BLaER1 treated with 17β-estradiol and CSF1 and Interleukin-3, amounts not matched to agents 10 nM and 100 nM (cell line): ENCODE measurements around the gene SPATA21.
A peak's percentile ranks its signal among the peaks of the same experiment; 100 is the strongest.
"Not testable (repeated sequence)": the region's sequence is repeated elsewhere in the genome, so short reads cannot be mapped to it uniquely, and the experiment has no call there.

Experiments used
- H3K27ac ChIP-seq, 11 experiments: shearing (Covaris generic); formaldehyde crosslinking; 2 replicates each; pipeline ENCODE4 v1.8.1; 2022
- H3K27me3 ChIP-seq, 11 experiments: shearing (Covaris generic); formaldehyde crosslinking; 2 replicates each; pipeline ENCODE4 v1.8.1; 2022
- H3K36me3 ChIP-seq, 11 experiments: shearing (Covaris generic); formaldehyde crosslinking; 2 replicates each; pipeline ENCODE4 v1.8.1; 2022
- H3K4me1 ChIP-seq, 10 experiments: shearing (Covaris generic); formaldehyde crosslinking; 2 replicates each; pipeline ENCODE4 v1.8.1; 2022
- H3K4me2 ChIP-seq, 11 experiments: shearing (Covaris generic); formaldehyde crosslinking; 2 replicates each; pipeline ENCODE4 v1.8.1; 2022
- H3K4me3 ChIP-seq, 10 experiments: shearing (Covaris generic); formaldehyde crosslinking; 2 replicates each; pipeline ENCODE4 v1.8.1; 2022
- H3K9ac ChIP-seq, 11 experiments: shearing (Covaris generic); formaldehyde crosslinking; 2 replicates each; pipeline ENCODE4 v1.8.1; 2022
- H3K9me3 ChIP-seq, 11 experiments: shearing (Covaris generic); formaldehyde crosslinking; replicated peaks in 1 of 11; 2 replicates each; pipeline ENCODE4 v1.8.1; 2022
- H4K20me1 ChIP-seq, 11 experiments: shearing (Covaris generic); formaldehyde crosslinking; 2 replicates each; pipeline ENCODE4 v1.8.1; 2022
- Cebpa-rat ChIP-seq, 11 experiments: shearing (Covaris generic); IDR thresholded peaks; 2 replicates each; pipeline ENCODE4 v1.8.1; 2022

Gene SPATA21

DNA sequence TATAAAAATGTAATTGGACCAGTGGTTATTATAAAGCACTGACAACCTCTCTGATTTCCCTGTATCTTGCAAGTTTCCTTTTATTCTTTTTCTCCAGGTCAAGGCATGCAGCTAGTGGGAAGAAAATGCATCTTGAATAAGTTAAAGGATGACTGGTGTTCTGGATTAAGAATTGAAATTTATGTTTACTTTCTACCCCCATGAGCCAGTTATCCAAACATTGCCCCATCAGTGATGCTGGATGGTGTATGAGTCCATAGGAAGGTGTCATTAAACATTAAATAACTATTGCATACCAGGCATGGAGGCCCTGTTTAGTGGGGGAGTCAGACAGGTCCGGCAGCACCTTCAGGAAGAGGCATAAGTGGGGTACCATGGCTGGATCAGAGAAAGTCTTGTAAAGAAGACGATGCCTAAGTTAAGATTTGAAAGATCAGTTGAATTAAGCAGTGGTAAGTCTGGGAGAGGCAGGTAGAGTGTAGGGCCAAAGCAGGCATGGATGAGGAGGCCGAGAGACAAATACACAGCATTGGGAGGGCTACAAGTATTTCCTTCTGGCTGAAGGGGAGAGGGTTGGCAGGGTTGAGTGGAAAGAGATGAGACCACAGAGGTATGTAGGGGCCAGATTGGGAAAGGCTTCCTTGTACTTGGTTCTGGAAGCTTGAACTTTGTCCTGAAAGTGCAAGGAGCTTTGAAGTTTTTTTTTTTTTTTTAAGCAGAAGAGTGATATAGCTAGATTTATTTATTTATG lies 64.5 kb downstream of the SPATA21 start:
- Histone ChIP-seq H3K4me2 (peak overlapping the region in 6 of 11 experiments; percentile 7 to 95 (median 71); a peak in 9 of 22 replicates), H3K36me3 (peaks cover 9 to 53% (median 37%) of the 10 kb centered on the region in 11 experiments; a peak in 19 of 22 replicates), H4K20me1 (peaks cover 97 to 100% (median 100%) of the 10 kb centered on the region in 11 experiments), H3K27ac (no peak overlapping the region), H3K9ac (0 out of 22 replicates have a peak overlapping the region, but pooled peaks of 1 of the 11 experiments have one; percentile 34), H3K4me1 (peaks cover 53 to 87% (median 81%) of the 10 kb centered on the region in 10 experiments), H3K27me3 (no peaks in the 10 kb centered on the region), H3K9me3 (no peaks in the 10 kb centered on the region), H3K4me3 (no peak overlapping the region)
- TF ChIP-seq Cebpa-rat (IDR thresholded peaks at IDR 0.05) = no peak

DNA sequence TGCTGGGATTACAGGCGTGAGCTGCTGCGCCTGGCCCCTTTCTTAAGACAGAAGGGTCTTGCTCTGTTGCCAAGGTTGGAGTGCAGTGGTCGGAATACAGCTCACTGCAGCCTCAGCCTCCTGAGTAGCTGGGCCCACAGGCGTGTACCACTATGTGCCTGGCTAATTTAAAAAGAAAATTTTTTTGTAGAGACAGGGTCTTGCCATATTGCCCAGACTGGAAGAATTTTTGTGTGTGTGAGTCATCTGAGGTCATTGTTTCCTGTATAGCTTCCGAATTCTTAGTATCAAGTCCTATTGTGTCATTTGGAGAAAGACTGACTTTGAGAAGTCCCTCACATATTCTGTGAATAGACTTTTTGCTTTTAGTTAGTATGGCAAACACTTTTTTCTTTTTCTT lies 65.5 kb downstream of the SPATA21 start:
- Histone ChIP-seq H3K4me3 (no peak overlapping the region), H3K9me3 (no peaks in the 10 kb centered on the region), H3K36me3 (peaks cover 9 to 46% (median 37%) of the 10 kb centered on the region in 11 experiments; a peak in 18 of 22 replicates), H3K4me2 (peak overlapping the region in 10 of 11 experiments; percentile 24 to 98 (median 64); a peak in 20 of 22 replicates), H3K27ac (peak overlapping the region in 1 of 11 experiments; percentile 35; a peak in 2 of 22 replicates), H3K27me3 (no peaks in the 10 kb centered on the region), H3K9ac (peak overlapping the region in 1 of 11 experiments; percentile 34; a peak in 1 of 22 replicates), H3K4me1 (peaks cover 44 to 81% (median 74%) of the 10 kb centered on the region in 10 experiments), H4K20me1 (peaks cover 87 to 95% (median 90%) of the 10 kb centered on the region in 11 experiments)
- TF ChIP-seq Cebpa-rat (IDR thresholded peaks at IDR 0.05) = no peak

DNA sequence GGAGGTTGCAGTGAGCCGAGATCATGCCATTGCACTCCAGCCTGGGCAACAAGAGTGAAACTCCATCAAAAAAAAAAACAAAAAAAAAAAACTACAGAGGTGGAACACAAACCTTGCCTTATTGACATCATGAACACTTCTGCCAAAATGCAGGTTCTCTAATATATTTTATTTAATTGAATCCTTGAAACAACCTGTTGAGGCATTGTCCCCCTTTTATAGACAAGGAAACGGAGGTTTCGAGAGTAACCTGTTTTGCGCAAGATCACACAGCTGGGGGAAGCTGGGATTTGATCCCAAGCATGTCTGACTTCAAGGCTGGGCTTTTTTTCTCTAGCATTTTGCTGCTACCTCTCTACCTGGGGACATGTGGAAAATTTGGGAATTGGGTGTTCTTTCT lies 67.4 kb downstream of the SPATA21 start:
- peak overlapping the region; percentile 80 to 98 (median 92) for H3K4me2 ChIP-seq
- TF ChIP-seq Cebpa-rat (IDR thresholded peaks at IDR 0.05) = no peak
- H3K4me3 ChIP-seq = no peak overlapping the region
- H4K20me1 ChIP-seq = peaks cover 68 to 76% (median 71%) of the 10 kb centered on the region in 11 experiments
- H3K36me3 ChIP-seq = peaks cover 5 to 38% (median 30%) of the 10 kb centered on the region in 11 experiments; a peak in 18 of 22 replicates
- peaks cover 44 to 82% (median 77%) of the 10 kb centered on the region in 10 experiments for H3K4me1 ChIP-seq
- no peak overlapping the region for H3K27ac ChIP-seq
- no peaks in the 10 kb centered on the region for H3K9me3 ChIP-seq
- no peaks in the 10 kb centered on the region for H3K27me3 ChIP-seq
- 0 out of 22 replicates have a peak overlapping the region, but pooled peaks of 2 of the 11 experiments have one; percentile 11 to 37 for H3K9ac ChIP-seq

DNA sequence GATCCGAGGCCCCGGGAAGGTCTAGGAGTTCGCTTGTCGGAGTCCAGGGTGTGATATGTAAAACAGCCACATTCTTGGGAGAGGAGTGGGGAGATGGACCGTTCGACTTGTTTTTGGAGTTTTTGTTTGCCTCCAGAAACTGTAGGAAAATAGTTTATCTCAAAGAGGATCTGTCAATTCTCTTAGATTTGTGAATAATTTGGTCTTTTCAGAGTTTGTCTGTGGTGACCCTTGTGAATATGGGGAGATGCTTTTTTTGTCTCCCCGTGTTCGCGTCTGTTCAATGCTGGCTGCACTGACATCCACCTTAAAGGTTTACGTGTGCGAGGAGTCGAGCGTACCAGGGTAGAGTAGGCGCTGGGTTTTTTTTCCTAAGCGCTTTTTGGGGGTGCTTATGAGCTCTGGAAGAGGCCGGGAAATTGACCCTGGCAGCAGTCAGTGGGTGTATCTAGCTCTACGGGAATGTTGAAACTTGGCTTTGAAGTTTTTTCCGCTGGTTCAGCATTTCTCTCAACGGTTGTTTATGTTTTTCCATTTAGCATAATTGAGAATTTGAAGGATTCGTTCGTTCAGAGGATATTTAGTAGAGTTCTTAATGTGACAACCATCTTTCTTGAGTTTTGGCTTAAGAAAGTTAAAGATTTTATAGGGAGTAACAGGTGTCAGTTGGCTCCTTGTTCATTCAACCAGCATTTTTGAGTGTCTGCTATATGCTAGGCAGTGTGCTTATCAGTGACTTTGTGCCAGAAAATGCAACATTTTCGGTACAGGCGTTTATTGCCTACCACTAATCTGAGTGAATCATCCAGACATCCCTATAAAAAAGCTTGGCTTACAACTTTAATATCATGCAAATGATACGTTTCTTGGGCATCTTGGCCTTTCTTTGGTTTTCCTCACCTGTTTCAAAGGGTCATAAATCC lies 69.0 kb downstream of the SPATA21 start:
- H3K4me3 ChIP-seq = peak overlapping the region; percentile 73 to 88 (median 83)
- peak overlapping the region; percentile 94 to 99 (median 96) for H3K9ac ChIP-seq
- H3K27me3 ChIP-seq = no peaks in the 10 kb centered on the region
- no peak for TF ChIP-seq Cebpa-rat (IDR thresholded peaks at IDR 0.05)
- H3K4me1 ChIP-seq = peaks cover 52 to 83% (median 79%) of the 10 kb centered on the region in 10 experiments
- H3K36me3 ChIP-seq = peaks cover 5 to 26% (median 17%) of the 10 kb centered on the region in 11 experiments; a peak in 18 of 22 replicates
- H3K4me2 ChIP-seq = peak overlapping the region; percentile 80 to 98 (median 92)
- peak overlapping the region; percentile 94 to 98 (median 96) for H3K27ac ChIP-seq
- H3K9me3 ChIP-seq = no peaks in the 10 kb centered on the region
- H4K20me1 ChIP-seq = peaks cover 52 to 60% (median 55%) of the 10 kb centered on the region in 11 experiments; a peak in 21 of 22 replicates

DNA sequence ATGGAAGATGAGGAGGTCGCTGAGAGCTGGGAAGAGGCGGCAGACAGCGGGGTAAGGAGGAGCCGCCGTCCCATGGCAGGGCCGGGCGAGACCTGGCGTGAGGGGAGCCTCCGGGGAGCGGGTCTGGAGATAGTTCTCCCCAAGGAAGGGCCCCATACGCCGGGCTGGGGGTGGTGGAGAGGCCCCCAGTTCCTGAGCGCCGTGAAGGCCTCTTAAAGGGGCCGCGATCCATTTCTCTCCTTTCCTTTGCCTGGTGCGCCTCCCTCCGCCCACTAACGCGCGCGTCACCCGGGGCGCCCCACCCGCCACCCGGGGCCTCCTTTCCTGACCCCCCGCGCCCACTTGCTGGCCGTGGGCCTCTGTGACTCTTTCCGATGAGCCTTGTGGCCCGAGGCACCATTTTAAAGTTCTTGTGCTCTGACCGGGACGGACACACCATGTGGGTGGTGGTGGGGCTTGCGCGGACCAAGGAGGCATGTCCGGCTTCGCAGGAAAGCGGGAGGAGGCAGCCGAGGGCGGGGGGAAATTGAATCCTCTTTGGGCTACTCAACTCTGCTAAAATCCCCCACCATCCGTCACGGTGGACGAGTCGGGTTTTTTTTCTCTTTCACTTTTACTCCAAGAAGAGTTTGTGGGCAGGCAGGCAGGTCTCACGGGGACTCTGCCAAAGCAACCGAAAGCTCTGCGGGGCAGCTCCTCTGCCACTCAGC lies 69.8 kb downstream of the SPATA21 start:
- Histone ChIP-seq H4K20me1 (peaks cover 44 to 52% (median 47%) of the 10 kb centered on the region in 11 experiments; a peak in 21 of 22 replicates), H3K4me1 (peaks cover 52 to 78% (median 72%) of the 10 kb centered on the region in 10 experiments), H3K9ac (peak overlapping the region; percentile 94 to 99 (median 96)), H3K4me3 (peak overlapping the region; percentile 73 to 88 (median 83)), H3K27ac (peak overlapping the region; percentile 94 to 98 (median 96)), H3K4me2 (peak overlapping the region; percentile 80 to 98 (median 92)), H3K36me3 (peaks cover 0 to 19% (median 11%) of the 10 kb centered on the region in 11 experiments; a peak in 17 of 22 replicates), H3K27me3 (no peaks in the 10 kb centered on the region), H3K9me3 (no peaks in the 10 kb centered on the region)
- no peak for TF ChIP-seq Cebpa-rat (IDR thresholded peaks at IDR 0.05)

DNA sequence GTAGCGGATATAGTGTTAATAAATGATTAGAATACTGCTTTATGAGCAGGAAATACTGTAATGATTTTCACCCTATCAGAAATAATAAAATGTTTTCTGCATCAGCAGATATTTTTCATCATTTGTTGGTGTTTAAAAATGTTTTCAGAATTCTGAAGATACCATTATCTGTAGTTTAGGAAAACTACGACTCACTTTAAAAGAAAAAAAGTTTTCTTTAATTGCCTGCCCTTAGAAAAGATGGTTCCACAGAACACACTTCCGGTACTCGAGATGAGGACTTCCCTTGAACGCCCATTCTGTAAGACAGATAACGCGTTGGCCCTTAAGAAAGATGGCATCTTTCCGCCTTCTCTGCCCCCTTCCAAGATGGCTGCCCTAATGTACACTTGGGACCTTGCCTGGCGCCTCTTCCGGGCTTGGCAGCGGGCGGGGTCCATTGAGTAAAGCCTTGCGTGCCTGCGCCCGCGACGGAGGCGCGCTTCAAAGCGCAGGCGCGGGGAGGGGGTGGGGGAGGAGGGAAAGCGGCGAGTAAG lies 70.4 kb downstream of the SPATA21 start, which contains the start of gene SZRD1:
Gene SZRD1 (plus strand): TSS at position 521 of the 536 bp plus-strand sequence. CDS start 16 bp downstream, outside the sequence.
- no peaks in the 10 kb centered on the region for H3K27me3 ChIP-seq
- peaks cover 52 to 72% (median 66%) of the 10 kb centered on the region in 10 experiments for H3K4me1 ChIP-seq
- TF ChIP-seq Cebpa-rat (IDR thresholded peaks at IDR 0.05) = no peak
- H4K20me1 ChIP-seq = peaks cover 37 to 45% (median 41%) of the 10 kb centered on the region in 11 experiments; a peak in 21 of 22 replicates
- peak within 1 kb of the TSS; percentile 80 to 98 (median 92) for H3K4me2 ChIP-seq
- H3K9ac ChIP-seq = peak within 1 kb of the TSS; percentile 94 to 99 (median 96)
- H3K4me3 ChIP-seq = peak within 1 kb of the TSS; percentile 73 to 88 (median 83)
- no peaks in the 10 kb centered on the region for H3K9me3 ChIP-seq
- H3K36me3 ChIP-seq = peaks cover 0 to 13% (median 8%) of the 10 kb centered on the region in 11 experiments; a peak in 7 of 22 replicates
- H3K27ac ChIP-seq = peak within 1 kb of the TSS; percentile 94 to 98 (median 96)

DNA sequence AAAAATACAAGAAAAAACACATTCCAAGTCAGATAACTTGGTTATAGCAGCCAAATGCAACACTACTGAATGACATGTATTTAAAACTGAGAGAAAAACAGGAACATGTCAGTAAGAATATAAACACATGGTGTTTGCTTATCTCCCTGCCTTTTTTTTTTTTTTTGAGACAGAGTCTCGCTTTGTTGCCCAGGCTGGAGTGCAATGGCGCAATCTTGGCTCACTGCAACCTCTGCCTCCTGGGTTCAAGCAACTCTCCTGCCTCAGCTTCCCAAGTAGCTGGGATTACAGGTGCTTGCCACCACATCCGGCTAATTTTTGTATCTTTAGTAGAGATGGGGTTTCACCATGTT lies 72.1 kb downstream of the SPATA21 start:
- not testable (repeated sequence) for H3K36me3 ChIP-seq, H3K9me3 ChIP-seq, H3K4me3 ChIP-seq, H3K27me3 ChIP-seq
- H3K9ac ChIP-seq = peak overlapping the region in 7 of 11 experiments; percentile 52 to 73 (median 65); a peak in 10 of 22 replicates
- peak overlapping the region in 10 of 11 experiments; percentile 55 to 98 (median 96); a peak in 20 of 22 replicates for H3K27ac ChIP-seq
- H3K4me1 ChIP-seq = peaks cover 41 to 56% (median 50%) of the 10 kb centered on the region in 10 experiments
- peak overlapping the region; percentile 56 to 89 (median 81); a peak in 21 of 22 replicates for H3K4me2 ChIP-seq
- peaks cover 21 to 29% (median 24%) of the 10 kb centered on the region in 11 experiments; a peak in 21 of 22 replicates for H4K20me1 ChIP-seq
- peak in 4 of 11 experiments; percentile 27 to 49 (median 32); a peak in 4 of 22 replicates for TF ChIP-seq Cebpa-rat (IDR thresholded peaks at IDR 0.05)
